Stimulated activated CD8-positive, alpha-beta memory T cell treated with anti-CD3 and anti-CD28 coated beads, Interleukin-7, amount 100 ng/mL, for 48 hours (primary cell): Measurements from ENCODE around the gene MKS1.

Experiments
- DNase-seq, 2 donors: peaks; one replicate each; pipeline ENCODE4 v3.0.0-alpha.2; 2020; ENCODE audit warnings: low read depth in 1 of 2; ENCODE audit errors: extremely low read depth in 1 of 2

The MKS1 gene

DNA sequence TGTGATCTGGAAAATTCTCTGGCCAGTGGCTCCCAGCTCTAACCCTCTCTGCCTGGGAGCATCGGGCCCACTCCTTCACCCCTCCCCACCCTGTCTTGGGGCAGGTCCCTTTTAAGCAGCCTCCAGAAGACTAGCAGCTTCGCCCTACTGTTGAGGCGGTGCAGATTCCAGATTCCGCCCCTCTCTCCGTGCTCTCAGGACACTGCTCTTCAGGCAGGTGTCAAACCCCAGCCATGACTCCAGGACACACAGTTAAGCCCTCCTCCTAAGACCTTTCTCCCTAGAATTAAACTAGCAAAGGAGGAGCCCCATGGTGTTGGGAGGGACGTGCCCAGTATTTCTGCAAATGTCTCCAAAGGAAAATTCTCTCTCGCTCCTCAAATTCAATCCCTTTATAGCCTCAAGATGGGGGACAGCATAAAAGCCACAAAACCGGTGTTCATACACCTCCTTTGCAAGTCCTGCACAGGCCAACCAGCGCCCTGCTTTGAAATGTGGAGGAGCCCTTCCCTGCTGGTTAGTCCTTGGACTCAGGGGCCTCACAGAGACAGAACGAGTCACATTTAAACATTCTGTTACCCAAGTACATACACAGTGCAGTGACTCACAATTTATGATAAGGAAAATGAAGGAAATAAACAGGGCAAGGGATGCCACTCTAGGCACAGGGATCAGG lies 26.5 kb upstream of the MKS1 start:
- DNase-seq, result no peak

DNA sequence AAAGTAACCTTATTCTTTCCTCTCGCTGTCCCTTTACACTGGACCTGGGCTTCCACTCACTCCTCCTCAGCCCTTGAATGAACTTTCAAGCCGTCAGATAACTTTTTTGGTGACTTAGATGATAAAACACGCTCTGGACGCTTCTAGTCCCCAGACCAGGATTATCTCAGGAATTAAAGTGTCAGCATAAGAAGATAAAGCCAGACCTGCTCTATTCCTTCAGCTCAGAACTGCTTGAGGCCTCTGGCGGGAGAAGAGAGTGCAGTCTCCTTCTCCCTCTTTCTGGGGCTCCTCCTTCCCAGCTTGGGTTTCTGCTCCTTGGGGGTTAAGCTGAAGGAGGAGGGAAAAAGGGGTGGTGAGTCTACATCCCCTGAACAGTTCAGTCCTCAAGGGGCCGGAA lies 25.9 kb upstream of the MKS1 start:
- DNase-seq, result no peak

DNA sequence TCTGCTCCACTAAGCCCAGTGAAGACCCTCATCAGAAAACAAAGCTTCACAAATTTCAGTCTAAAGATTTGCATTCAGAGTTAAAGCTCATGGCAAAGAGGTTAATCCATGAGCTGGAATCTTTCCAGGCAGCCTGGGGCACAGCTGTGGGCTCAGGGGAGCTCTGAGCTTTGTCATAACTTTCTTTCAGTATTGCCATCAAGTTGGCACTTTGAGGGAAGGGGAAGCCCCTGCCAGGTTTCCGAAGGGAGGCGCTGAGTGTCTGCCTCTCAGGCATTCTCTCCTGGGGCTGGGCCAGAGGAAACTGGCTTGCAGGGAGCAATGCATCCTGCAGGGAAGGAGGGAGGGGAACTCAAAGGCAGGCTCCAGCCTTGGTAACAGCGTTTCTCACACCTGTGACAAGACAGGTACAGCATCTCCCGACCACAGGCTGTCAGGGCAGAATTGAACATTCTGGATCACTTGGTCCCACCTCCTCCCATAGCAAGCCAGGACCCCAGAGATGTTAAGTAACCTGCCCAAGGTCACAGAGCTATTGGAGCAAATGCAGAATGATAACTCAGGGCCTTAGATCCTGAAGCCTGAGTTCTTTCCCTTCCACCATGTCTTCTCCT lies 23.2 kb upstream of the MKS1 start:
- peak in 1 of 2 donors; percentile 9 for DNase-seq

DNA sequence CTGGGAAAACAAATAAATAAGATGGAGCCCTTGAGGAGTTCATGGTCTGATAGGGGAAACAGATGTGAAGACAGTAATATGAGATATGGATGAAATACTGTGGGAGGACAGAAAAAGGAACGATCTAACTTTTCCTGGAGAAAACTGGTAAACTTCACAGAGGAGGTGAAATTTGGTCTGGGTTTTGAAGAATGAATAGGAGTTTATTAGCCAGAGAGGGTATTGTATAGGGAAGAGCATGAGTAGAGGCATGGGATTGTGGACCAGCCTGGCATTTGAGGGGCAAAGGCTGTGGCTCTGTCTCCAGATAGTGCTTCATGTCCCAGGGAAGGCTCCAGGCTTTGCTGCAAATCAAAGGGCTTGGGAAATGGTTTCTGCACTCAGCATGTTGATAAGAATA lies 20.9 kb upstream of the MKS1 start:
- DNase-seq, result no peak

DNA sequence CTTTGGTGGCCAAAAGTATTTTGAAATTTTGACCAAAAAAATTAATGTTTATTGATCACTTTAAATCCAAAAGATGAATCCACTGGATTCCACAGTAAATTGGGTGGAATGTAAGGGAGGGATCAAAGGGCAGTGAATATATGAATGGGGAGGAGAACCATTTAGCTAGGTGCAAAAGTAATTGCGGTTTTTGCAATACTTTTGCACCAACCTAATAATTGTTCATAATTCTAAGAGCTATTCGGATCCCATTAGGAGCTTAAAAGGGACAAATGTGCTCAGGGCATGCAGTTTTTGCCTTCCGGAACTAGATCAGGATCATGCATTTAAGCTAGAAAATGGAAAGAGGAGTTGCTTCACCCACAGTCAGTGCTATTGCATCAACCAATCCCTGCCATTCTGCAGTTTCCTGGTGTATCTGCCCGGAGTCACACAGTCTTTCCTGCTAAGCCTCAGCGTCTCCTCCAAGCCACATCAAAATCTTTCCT lies 19.1 kb upstream of the MKS1 start, which contains the start of gene LPO:
TSS of gene LPO (plus strand) at position 438 of the 488 bp plus-strand sequence. CDS start 4,396 bp downstream, outside the sequence.
- no peak for DNase-seq

DNA sequence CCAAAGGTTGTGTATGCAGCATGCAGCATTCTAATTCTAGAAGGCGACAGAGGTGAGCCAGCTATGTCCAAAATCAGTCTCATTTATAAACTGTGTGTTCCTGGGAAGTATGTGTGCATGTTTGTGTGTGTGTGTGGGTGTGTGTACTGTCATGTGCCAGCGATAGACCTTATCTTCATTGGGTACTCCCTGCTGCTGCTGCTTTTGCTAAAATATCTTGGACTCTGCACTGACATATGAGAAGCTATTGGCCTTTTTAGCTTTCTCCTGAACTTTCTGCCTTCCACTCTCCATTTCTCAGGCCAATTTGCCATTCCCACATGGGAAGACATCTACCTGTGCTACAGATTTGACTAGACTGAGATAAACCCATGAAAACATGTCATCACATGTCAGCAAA lies 17.3 kb upstream of the MKS1 start:
- no peak for DNase-seq

DNA sequence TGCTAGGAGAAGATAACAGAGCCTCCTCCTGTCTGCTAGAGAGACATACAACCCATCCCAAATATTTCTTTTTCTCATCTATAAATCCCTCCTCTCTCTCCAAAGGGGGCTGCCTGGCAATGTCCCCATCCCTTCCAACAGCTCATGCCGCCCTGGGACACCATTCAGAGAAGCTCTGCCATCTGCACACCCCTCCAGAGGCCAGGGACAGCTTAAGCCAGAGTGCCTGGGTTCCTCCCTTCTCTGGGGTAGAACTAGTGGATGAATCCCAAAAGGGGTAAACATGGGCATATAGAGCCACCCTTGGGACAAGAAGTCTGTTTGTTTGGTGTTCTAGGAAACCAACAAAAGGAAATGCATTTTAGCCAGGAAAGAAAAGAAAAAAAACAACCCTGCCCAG lies 16.8 kb upstream of the MKS1 start:
- DNase-seq, result no peak

DNA sequence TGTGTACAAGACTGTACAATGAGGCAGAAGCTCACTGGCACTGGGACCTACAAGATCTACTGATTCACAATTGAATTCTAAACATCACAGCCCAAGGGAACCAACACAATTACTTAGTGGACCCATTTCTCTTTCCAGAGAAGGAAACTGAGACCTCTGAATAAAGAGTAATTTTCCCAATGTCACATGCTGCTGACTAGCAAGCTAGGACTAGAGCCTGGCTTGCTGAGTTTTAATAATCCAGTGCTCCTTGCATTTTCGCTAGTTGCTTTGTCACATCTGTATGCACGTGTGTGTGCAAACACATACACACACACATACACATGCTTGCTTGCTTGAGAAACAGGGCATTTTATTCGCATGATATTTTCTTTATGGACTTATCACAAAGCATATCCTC lies 15.5 kb upstream of the MKS1 start:
- DNase-seq, result no peak

DNA sequence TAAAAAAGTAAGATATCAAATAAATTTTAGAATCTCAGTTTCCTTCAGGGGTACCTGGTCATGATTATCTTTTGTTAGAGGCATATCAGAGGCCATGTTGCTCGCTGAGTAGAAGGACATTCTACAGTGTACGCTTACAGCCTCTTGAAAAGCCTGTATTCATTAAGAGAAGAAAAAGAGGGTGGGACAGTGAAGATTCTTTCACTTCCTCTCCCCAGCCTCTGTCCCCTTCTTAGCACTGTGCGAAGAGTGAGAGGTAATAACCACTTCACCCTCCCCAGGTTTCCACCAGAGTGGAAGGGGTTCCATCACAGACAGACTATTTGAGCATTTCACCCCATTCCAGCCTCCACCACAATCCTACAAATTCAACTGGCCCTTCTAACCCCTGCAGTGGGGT lies 14.5 kb upstream of the MKS1 start:
- DNase-seq, result no peak

DNA sequence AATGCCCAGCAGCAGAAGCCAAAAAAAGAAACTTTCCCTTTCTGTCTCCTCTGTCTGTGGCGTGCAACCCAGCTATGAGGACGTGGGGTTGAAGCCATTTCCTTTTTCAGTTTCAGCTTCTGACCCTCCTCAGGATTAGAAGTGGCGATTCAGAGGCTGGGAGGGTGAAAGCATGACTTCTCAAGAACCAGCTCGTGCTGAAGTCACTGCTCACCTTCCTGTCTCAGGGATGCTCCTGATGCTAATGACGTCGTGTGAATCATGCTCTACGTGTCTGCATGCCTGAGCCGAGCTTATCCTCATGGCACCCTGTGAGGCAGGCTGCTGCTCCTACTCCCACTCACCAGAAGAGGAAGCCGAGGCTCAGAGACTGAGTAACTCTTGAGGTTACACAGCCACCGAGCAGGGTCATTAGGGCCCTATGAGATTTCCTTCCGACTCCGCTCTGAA lies 13.7 kb upstream of the MKS1 start:
- peak in 1 of 2 donors; percentile 38 for DNase-seq

DNA sequence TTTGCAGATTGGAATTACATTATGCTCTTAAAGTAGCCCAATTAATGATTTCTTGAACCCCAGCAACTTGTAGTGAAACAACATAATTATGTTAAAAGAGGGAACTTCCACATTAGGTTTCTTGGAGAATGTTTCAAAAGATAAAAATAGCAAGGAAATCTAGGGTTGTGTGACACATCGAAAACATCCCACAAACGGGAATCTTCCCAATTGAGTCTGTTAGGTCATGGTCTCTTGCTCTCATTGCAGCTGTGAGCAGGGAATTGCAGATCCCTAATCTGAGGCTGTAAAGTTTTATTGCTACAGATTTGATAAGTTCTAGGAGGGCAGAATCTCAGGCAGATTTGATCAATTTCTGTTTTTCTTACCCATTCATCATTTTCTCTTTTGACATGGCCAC lies 12.6 kb upstream of the MKS1 start:
- DNase-seq, result no peak

DNA sequence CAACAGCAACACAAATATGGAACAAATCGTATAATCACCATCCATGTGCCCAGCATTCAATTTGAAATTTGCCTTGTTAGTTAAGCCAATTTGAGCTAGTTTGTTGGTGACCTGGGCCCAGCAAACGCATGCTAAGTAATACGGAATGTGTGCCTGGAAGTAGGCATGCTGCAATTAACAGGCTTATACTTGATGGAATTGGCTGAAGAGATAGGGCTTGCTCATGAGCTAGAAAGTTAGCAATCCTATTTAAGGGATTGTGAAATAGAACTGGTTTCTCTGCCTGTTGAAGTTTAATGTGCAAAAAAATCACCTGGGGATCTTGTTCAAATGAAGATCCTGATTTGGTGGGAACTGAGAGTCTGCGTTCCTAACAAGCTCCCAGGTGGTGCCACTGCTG lies 10.8 kb upstream of the MKS1 start:
- no peak for DNase-seq

DNA sequence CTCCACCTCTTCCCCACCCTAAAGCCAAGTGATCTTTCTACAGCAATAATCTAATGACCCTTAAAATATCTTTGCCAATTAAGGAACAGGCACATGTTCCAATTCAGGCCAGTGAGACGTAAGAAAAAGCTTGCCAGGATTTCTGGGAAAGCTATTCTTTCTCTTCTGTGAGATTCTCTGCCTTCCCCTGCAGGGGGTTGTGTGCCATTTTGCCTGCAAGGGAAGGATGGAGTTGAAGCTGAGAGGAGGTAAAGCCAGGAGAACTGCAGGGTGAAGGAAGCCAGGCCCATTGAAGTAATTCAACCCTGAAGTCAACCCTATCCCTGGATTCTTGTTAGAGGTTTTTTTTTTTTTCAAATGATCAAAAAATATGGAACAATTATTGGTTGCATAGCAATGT lies 10.3 kb upstream of the MKS1 start:
- DNase-seq, result no peak

DNA sequence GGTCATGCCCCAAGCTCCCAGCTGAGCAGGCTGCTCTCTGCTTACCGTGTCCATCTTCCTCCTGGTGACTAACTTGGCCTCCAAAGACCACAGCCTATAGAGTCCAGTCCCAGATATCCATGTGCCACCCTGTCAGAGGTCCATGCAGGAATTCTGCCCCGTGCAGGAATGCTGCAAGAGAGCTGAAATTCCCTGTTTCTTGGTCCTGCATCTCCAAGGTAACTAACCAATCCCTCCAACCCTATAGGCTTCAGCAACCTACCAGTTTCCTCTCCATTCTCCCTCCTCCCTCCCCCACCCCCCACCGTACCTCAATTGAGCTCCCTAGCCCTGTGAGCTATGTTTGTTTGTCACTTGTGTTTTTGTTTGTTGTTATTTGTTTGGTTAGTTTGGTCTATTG lies 9.6 kb upstream of the MKS1 start:
- DNase-seq, result no peak

DNA sequence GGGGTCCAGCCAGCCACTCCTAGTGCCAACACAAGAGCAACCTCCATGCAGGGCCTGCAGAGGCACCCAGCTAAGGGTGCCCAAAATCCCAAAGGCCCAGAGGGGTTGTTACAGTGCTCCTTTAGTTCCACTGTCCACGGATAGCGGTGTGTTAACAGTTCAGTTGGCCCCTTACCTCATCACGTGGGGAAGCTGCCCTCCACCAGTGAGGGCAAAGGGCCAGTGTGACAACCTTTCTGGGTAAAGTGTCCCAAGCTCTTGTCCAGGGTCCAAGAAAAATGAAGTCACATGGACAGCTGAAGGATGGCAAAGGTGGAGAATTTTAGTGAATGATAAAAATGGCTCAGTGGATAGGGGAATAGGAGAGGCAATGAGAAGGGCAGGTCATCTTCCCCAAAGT lies 8.7 kb upstream of the MKS1 start:
- no peak for DNase-seq

DNA sequence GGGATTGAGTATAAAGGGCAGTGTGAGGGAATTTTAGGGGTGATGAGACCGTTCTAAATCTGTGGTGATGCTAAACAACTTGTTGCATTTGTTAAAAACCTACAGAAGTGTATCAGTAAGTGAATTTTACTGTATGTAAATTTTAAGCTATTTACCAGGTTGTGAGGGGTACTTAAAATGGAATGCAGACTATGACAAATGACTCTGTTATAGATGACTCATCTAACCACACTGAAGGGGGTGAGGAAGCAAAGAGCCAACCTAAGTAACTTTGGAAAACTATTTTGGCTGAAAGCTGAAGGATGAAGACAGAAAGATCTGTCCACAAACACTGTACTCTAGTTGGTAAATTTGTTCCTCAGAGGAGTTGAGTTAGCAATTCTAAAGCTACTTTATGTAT lies 5.3 kb upstream of the MKS1 start:
- DNase-seq, result no peak

DNA sequence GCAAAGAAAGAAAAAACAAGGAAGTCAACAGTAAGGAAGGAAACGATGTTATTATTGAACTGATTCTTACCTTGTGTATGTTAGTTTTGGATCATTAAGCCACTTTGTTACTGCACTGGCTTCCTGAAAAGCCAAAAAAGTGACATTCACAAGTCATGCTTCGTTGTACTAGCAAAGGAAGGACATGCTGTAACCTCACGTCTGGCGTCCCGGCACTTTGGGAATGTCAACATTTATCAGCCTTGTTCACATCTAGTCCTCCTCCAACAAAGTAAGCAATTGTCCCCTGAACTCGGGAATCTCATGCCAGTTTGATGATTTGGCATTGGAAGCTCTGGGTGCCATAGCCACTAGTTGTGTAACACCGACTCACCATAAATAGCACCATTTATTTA lies 731 bp upstream of the MKS1 start:
- DNase-seq, result no peak

DNA sequence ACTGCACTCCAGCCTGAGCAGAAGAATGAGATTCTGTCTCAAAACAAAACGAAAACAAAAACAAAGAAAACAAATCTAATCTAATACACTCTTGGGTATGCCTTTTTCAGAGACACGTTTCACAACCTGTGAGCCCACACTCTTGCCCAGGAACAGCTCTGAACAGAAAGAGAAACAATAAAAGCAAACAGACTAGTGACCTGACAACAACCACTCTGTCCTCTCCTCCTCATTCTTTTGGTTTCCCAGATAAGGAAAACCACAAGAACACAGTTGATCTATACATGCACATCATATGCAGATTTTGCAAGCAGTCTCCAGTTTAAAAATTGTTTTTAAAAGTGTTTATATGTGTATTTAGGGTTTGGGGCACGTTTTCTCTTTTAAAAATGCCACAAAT lies 1.3 kb downstream of the MKS1 start:
- no peak for DNase-seq

DNA sequence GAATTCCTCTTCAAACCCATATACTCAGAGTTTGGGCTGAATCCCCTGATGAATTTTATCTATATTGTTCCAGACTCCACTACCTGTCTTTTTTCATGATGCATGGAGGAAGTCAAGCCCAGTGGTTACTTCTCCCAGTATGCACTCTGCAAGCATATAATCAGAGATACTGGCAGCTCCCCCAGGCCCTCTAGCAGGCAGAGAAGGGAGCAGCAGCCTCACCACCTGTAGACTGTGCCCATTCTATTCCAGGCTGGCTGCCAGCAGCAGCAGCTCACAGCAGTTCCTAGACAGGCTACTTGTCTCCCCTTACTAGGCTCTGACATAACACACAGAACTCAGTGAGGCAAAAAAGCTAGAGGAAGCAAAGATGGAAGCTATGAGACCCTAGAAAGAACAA lies 3.4 kb downstream of the MKS1 start:
- DNase-seq, result no peak

DNA sequence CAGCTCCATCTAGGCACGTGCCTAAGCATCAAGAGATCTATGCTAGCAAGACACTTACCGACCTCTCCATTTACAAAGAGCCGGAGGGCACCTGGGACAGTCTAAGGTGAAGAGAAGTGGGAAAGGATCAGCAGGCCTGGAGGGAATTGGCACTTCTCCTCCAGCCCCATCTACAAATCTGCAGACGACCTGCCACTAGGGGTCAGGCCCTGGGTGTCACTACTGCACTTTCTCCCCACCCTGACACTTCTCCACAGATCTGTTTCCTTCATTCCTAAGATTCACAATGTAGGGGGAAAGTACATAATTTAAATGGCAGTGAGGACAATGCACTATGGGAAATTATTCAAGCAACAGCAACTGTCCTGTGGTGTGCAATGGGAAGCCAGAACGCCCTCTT lies 8.1 kb downstream of the MKS1 start:
- no peak for DNase-seq

DNA sequence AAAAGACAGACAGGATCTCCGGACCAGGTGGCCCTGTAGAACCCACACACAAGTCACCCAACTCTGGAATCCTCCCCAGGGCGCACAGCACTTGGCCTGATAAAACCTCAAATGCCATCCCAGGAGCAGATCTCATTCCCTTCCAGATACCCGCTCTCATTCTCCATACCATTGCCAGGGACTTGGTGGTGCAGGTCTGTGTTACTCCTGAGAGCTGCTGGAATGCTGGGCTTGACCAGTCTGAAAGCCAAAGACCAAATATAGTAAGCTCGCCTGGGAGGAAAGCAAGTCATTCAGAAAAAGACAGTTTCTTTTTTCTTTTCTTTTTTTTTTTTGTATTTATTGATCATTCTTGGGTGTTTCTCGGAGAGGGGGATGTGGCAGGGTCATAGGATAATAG lies 10.7 kb downstream of the MKS1 start:
- DNase-seq, result no peak

DNA sequence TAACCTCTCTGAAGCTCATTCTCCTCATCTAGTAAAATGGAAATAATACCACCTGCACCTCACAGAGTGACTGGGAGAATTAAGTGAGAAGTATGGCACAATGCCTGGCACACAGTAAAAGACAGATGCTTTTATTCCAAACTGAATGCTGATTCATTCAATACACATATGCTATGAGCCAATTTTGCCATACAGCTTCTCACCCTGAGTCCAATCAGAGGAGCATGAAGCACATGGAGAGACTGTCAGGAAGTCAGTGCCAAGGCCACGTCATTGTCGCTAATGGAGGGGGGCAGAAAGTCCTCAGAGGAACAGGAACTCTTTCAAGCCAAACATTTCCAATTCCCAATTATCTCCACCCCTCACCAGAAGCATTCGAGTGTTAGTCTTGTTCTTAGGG lies 11.6 kb downstream of the MKS1 start:
- no peak for DNase-seq

DNA sequence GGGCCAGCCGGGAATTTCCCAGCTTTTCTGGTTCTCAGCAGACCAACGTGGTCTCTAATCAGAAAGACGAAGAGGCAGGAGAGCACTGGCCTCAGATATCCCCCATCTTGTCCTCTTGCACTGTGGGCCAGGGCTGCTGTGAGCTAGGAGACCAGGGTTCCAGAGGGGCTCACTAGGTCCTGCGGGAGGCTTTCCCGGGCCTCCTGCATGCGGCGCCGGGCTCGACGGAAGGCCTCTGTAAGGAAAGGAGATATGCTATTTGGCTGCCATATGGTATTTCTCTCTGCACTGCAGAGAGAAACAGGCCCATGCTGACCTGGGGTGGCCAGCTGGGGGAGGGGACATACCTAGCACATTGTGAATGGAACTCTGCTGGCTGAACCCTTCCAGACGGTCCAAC lies 13.1 kb downstream of the MKS1 start:
- no peak for DNase-seq
